Stimulated activated CD4-positive, alpha-beta T cell treated with anti-CD3 and anti-CD28 coated beads, Interleukin-4, amount 100 ng/mL, for 1 hour (primary cell): ENCODE results near the gene NOXRED1.
A peak's percentile ranks its signal among the peaks of the same experiment; 100 is the strongest.
"Not testable (repeated sequence)": the region's sequence is repeated elsewhere in the genome, so short reads cannot be mapped to it uniquely, and the experiment has no call there.

ENCODE experiments used
- DNase-seq: peaks from one replicate; pipeline ENCODE4 v3.0.0-alpha.2; 2020

Gene NOXRED1

GRCh38 chr14:77423423-77423822 lies at the start of gene NOXRED1:
TSS of gene NOXRED1 (minus strand) at chr14:77423523. CDS start at chr14:77422889, 634 bp downstream.
- no peak for DNase-seq

- no peak for DNase-seq
These were observed 47.0 kb upstream of the NOXRED1 start for GRCh38 chr14:77470224-77470870.

- no peak for DNase-seq
These were observed 46.2 kb upstream of the NOXRED1 start for GRCh38 chr14:77469539-77469938.

GRCh38 chr14:77469067-77469505 lies 45.8 kb upstream of the NOXRED1 start:
- DNase-seq = no peak

- DNase-seq = no peak
These were observed 44.5 kb upstream of the NOXRED1 start for GRCh38 chr14:77467801-77468200.

GRCh38 chr14:77459072-77459723 lies 35.9 kb upstream of the NOXRED1 start:
- peak; percentile 55 for DNase-seq

- peak; percentile 29 for DNase-seq
These were observed 35.1 kb upstream of the NOXRED1 start for GRCh38 chr14:77458249-77458950.

GRCh38 chr14:77457522-77458248 lies 34.4 kb upstream of the NOXRED1 start, which contains the start of the genes AHSA1 and VIPAS39:
TSS of gene AHSA1 (plus strand) at chr14:77458093. CDS start at chr14:77458190, 97 bp downstream.
TSS of gene VIPAS39 (minus strand) at chr14:77457601. CDS start at chr14:77454102, 3,499 bp downstream.
- DNase-seq = peak; percentile 87

- no peak for DNase-seq
These were observed 33.8 kb upstream of the NOXRED1 start for GRCh38 chr14:77457115-77457521.

GRCh38 chr14:77455966-77456640 lies 32.8 kb upstream of the NOXRED1 start:
- DNase-seq = no peak

- no peak for DNase-seq
These were observed 18.9 kb upstream of the NOXRED1 start for GRCh38 chr14:77442196-77442595.

GRCh38 chr14:77439861-77440260 lies 16.5 kb upstream of the NOXRED1 start:
- DNase-seq = no peak

GRCh38 chr14:77438596-77438995 lies 15.3 kb upstream of the NOXRED1 start:
- no peak for DNase-seq

- no peak for DNase-seq
These were observed 12.7 kb upstream of the NOXRED1 start for GRCh38 chr14:77436042-77436441.

GRCh38 chr14:77426396-77426795 lies 3.1 kb upstream of the NOXRED1 start:
- no peak for DNase-seq

GRCh38 chr14:77424862-77425261 lies 1.5 kb upstream of the NOXRED1 start:
- DNase-seq = no peak

- no peak for DNase-seq
These were observed 2.1 kb downstream of the NOXRED1 start for GRCh38 chr14:77421201-77421600.

GRCh38 chr14:77416836-77417235 lies 6.5 kb downstream of the NOXRED1 start:
- DNase-seq = no peak

- not testable (repeated sequence) for DNase-seq
These were observed 7.2 kb downstream of the NOXRED1 start for GRCh38 chr14:77416098-77416497.

- not testable (repeated sequence) for DNase-seq
These were observed 7.8 kb downstream of the NOXRED1 start for GRCh38 chr14:77415403-77416030.

GRCh38 chr14:77409131-77409533 lies 14.2 kb downstream of the NOXRED1 start:
- DNase-seq = no peak

GRCh38 chr14:77407158-77407557 lies 16.2 kb downstream of the NOXRED1 start:
- no peak for DNase-seq
